Measurements from ENCODE around the gene FCRL5. TPM values are rescaled to one million over a fixed set of nuclear protein-coding genes. Genes with fewer than 3 reads are reported as not detected.

FCRL5 gene
- total RNA-seq, 1 donor from 2014 or later: not detected

- H4K20me1 ChIP-seq (ENCODE audit: insufficient read depth, low read length): no peaks in the 10 kb centered on the region
- no peak overlapping the region for H2AFZ ChIP-seq (ENCODE audit: low read depth, low read length)
- H3K27ac ChIP-seq (ENCODE audit: low read depth, low read length): no peak overlapping the region
- no peaks in the 10 kb centered on the region for H3K79me2 ChIP-seq (ENCODE audit: insufficient read depth, low read length)
- Mint-ChIP-seq H3K27ac (ENCODE audit: unreplicated experiment) (no peak overlapping the region), H3K36me3 (ENCODE audit: low read depth, unreplicated experiment) (no peaks in the 10 kb centered on the region), H3K4me3 (ENCODE audit: unreplicated experiment) (no peak overlapping the region), H3K27me3 (ENCODE audit: low read depth, unreplicated experiment) (peaks cover 13% of the 10 kb centered on the region), H3K4me1 (ENCODE audit: low read depth, unreplicated experiment) (no peaks in the 10 kb centered on the region), H3K9me3 (ENCODE audit: unreplicated experiment) (peaks cover 2% of the 10 kb centered on the region)
- DNase-seq (ENCODE audit: low read depth): no peak
- H3K4me3 ChIP-seq (ENCODE audit: insufficient read depth, low read depth, low read length): no peak overlapping the region
- no peaks in the 10 kb centered on the region for H3K9me3 ChIP-seq (ENCODE audit: insufficient read depth, low read depth, low read length)
- no peak overlapping the region for H3K4me2 ChIP-seq (ENCODE audit: low read length)
- H3K9ac ChIP-seq (ENCODE audit: low read length): no peak overlapping the region
- no peaks in the 10 kb centered on the region for H3K36me3 ChIP-seq (ENCODE audit: insufficient read depth, low read length)
- no peak for FAIRE-seq
- TF ChIP-seq CTCF (IDR thresholded peaks at IDR 0.05; ENCODE audit: insufficient read depth, low read depth, low read length): no peak
- TF ChIP-seq EZH2 (IDR thresholded peaks at IDR 0.05; ENCODE audit: insufficient read depth, low read length): no peak
- no peaks in the 10 kb centered on the region for H3K27me3 ChIP-seq (ENCODE audit: insufficient read depth, low read length)
- H3K4me1 ChIP-seq (ENCODE audit: insufficient read depth, low read length): no peaks in the 10 kb centered on the region
Observed at GRCh38 chr1:157532569-157532968, 19.7 kb downstream of the FCRL5 start.

- Histone ChIP-seq H3K4me1 (ENCODE audit: insufficient read depth, low read length) (no peaks in the 10 kb centered on the region), H3K36me3 (ENCODE audit: insufficient read depth, low read length) (no peaks in the 10 kb centered on the region), H3K79me2 (ENCODE audit: insufficient read depth, low read length) (no peaks in the 10 kb centered on the region), H3K27ac (ENCODE audit: low read depth, low read length) (no peak overlapping the region), H3K9me3 (ENCODE audit: insufficient read depth, low read depth, low read length) (no peaks in the 10 kb centered on the region), H4K20me1 (ENCODE audit: insufficient read depth, low read length) (no peaks in the 10 kb centered on the region), H3K4me2 (ENCODE audit: low read length) (no peak overlapping the region), H2AFZ (ENCODE audit: low read depth, low read length) (no peak overlapping the region), H3K27me3 (ENCODE audit: insufficient read depth, low read length) (no peaks in the 10 kb centered on the region), H3K4me3 (ENCODE audit: insufficient read depth, low read depth, low read length) (no peak overlapping the region), H3K9ac (ENCODE audit: low read length) (no peak overlapping the region)
- no peak for DNase-seq (ENCODE audit: low read depth)
- no peaks in the 10 kb centered on the region for H3K9me3 Mint-ChIP-seq (ENCODE audit: unreplicated experiment)
- H3K4me1 Mint-ChIP-seq (ENCODE audit: low read depth, unreplicated experiment): no peaks in the 10 kb centered on the region
- FAIRE-seq: no peak
- H3K4me3 Mint-ChIP-seq (ENCODE audit: unreplicated experiment): no peak overlapping the region
- TF ChIP-seq CTCF (IDR thresholded peaks at IDR 0.05; ENCODE audit: insufficient read depth, low read depth, low read length) (no peak), EZH2 (IDR thresholded peaks at IDR 0.05; ENCODE audit: insufficient read depth, low read length) (no peak)
- H3K36me3 Mint-ChIP-seq (ENCODE audit: low read depth, unreplicated experiment): no peaks in the 10 kb centered on the region
- no peak overlapping the region for H3K27ac Mint-ChIP-seq (ENCODE audit: unreplicated experiment)
- H3K27me3 Mint-ChIP-seq (ENCODE audit: low read depth, unreplicated experiment): peaks cover 9% of the 10 kb centered on the region
Observed at GRCh38 chr1:157523774-157524493, 28.4 kb downstream of the FCRL5 start.

- Mint-ChIP-seq H3K36me3 (ENCODE audit: low read depth, unreplicated experiment) (no peaks in the 10 kb centered on the region), H3K27me3 (ENCODE audit: low read depth, unreplicated experiment) (peaks cover 9% of the 10 kb centered on the region), H3K9me3 (ENCODE audit: unreplicated experiment) (no peaks in the 10 kb centered on the region), H3K4me3 (ENCODE audit: unreplicated experiment) (no peak overlapping the region), H3K4me1 (ENCODE audit: low read depth, unreplicated experiment) (no peaks in the 10 kb centered on the region), H3K27ac (ENCODE audit: unreplicated experiment) (no peak overlapping the region)
- Histone ChIP-seq H4K20me1 (ENCODE audit: insufficient read depth, low read length) (no peaks in the 10 kb centered on the region), H3K9me3 (ENCODE audit: insufficient read depth, low read depth, low read length) (no peaks in the 10 kb centered on the region), H3K9ac (ENCODE audit: low read length) (no peak overlapping the region), H3K4me2 (ENCODE audit: low read length) (no peak overlapping the region), H3K79me2 (ENCODE audit: insufficient read depth, low read length) (no peaks in the 10 kb centered on the region), H2AFZ (ENCODE audit: low read depth, low read length) (no peak overlapping the region), H3K36me3 (ENCODE audit: insufficient read depth, low read length) (no peaks in the 10 kb centered on the region), H3K27me3 (ENCODE audit: insufficient read depth, low read length) (no peaks in the 10 kb centered on the region), H3K4me3 (ENCODE audit: insufficient read depth, low read depth, low read length) (no peak overlapping the region), H3K27ac (ENCODE audit: low read depth, low read length) (no peak overlapping the region), H3K4me1 (ENCODE audit: insufficient read depth, low read length) (no peaks in the 10 kb centered on the region)
- no peak for TF ChIP-seq CTCF (IDR thresholded peaks at IDR 0.05; ENCODE audit: insufficient read depth, low read depth, low read length)
- no peak for TF ChIP-seq EZH2 (IDR thresholded peaks at IDR 0.05; ENCODE audit: insufficient read depth, low read length)
- no peak for DNase-seq (ENCODE audit: low read depth)
- FAIRE-seq: no peak
Observed at GRCh38 chr1:157521056-157521455, 31.3 kb downstream of the FCRL5 start.
